ENCODE measurements around the gene AHCYL2. TPM values are rescaled to one million over a fixed set of nuclear protein-coding genes. Genes with fewer than 3 reads are reported as not detected.

Gene AHCYL2
- total RNA-seq, 1 experiment from 2014 or later, result 23.2 TPM

DNA sequence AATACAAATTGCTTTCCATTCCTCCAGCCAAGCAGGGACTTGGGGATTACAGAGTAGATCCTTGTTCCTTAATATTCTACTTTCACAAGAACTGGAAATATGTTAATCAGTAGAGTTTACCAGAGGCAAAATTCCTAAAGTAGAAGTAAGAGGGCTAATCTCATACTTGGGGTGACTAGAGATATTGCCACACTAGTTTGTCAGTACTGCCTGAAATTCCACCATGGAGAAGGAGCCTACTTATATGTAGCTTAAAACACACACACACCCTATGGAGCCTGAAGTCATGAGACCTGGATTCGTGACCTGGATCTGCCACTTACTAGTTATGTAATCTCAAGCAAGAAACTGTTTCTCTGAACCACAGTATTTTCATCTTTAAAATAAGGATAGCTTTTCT is 243.3 kb downstream of the AHCYL2 start:
- Histone ChIP-seq H3K27ac (ENCODE audit: insufficient read length, low read depth, low read length) (no peak overlapping the region), H2AK5ac (ENCODE audit: insufficient read length, low read length) (no peak overlapping the region), H2AFZ (ENCODE audit: low read length) (no peak overlapping the region), H3K4ac (ENCODE audit: low read depth, low read length) (no peak overlapping the region), H3T11ph (ENCODE audit: low read length) (no peak overlapping the region), H3K79me2 (ENCODE audit: insufficient read depth, low read length) (no peaks in the 10 kb centered on the region), H4K8ac (replicated peaks; ENCODE audit: insufficient read length, low read depth, low read length) (no peak overlapping the region), H2BK5ac (ENCODE audit: insufficient read length, low read length) (no peak overlapping the region), H3K14ac (ENCODE audit: insufficient read depth, low read length) (no peak overlapping the region), H3K4me2 (ENCODE audit: insufficient read depth, insufficient read length, low read length) (no peak overlapping the region), H3K79me1 (ENCODE audit: insufficient read depth, low read depth, low read length, poor library complexity, severe bottlenecking) (no peaks in the 10 kb centered on the region), H2BK120ac (ENCODE audit: low read depth, low read length, poor library complexity, severe bottlenecking) (no peak overlapping the region), H3K23ac (ENCODE audit: insufficient read length, low read depth, low read length) (no peak overlapping the region), H3K4me1 (ENCODE audit: insufficient read depth, low read length) (no peaks in the 10 kb centered on the region; the same call in 1 of the 2 replicates), H4K20me1 (ENCODE audit: control insufficient read depth, insufficient read depth, insufficient read length) (no peaks in the 10 kb centered on the region), H3K56ac (ENCODE audit: insufficient read length, low read depth, low read length) (no peak overlapping the region), H2BK20ac (ENCODE audit: low read depth, low read length, poor library complexity, severe bottlenecking) (no peak overlapping the region), H3K9me3 (ENCODE audit: control insufficient read depth, low read depth, low read length) (no peaks in the 10 kb centered on the region), H3K27me3 (ENCODE audit: insufficient read depth, low read length) (no peaks in the 10 kb centered on the region), H2BK15ac (ENCODE audit: low read depth, low read length) (no peak overlapping the region), H3K23me2 (ENCODE audit: insufficient read length, low read depth, low read length, poor library complexity, severe bottlenecking) (no peaks in the 10 kb centered on the region), H3K9ac (ENCODE audit: extremely low read depth, insufficient read length, low read length) (no peak overlapping the region), H3K18ac (ENCODE audit: insufficient read length, low read depth, low read length) (no peak overlapping the region), H4K91ac (ENCODE audit: insufficient read length, low read depth, low read length) (no peak overlapping the region), H4K5ac (ENCODE audit: insufficient read length, low read depth, low read length) (no peak overlapping the region), H2BK12ac (ENCODE audit: insufficient read length, low read depth, low read length) (no peak overlapping the region)
- WGBS (ENCODE audit: extremely low coverage, insufficient read length, low lambda C conversion rate), result no CpG with 5 or more reads among the region's 1 CpG
- Mint-ChIP-seq H3K4me3 (no peak overlapping the region), H3K27ac (no peak overlapping the region), H3K27me3 (ENCODE audit: low read depth) (no peaks in the 10 kb centered on the region), H3K4me1 (peaks cover 19 to 20% of the 10 kb centered on the region in 2 experiments), H3K36me3 (ENCODE audit: insufficient read depth in 1 of 3, low read depth in 3 of 3) (peaks cover 0 to 28% (median 1%) of the 10 kb centered on the region in 3 experiments; a peak in 6 of 7 replicates), H3K9me3 (no peaks in the 10 kb centered on the region)
- DNase-seq, result no peak
- TF ChIP-seq, protein P1, sequence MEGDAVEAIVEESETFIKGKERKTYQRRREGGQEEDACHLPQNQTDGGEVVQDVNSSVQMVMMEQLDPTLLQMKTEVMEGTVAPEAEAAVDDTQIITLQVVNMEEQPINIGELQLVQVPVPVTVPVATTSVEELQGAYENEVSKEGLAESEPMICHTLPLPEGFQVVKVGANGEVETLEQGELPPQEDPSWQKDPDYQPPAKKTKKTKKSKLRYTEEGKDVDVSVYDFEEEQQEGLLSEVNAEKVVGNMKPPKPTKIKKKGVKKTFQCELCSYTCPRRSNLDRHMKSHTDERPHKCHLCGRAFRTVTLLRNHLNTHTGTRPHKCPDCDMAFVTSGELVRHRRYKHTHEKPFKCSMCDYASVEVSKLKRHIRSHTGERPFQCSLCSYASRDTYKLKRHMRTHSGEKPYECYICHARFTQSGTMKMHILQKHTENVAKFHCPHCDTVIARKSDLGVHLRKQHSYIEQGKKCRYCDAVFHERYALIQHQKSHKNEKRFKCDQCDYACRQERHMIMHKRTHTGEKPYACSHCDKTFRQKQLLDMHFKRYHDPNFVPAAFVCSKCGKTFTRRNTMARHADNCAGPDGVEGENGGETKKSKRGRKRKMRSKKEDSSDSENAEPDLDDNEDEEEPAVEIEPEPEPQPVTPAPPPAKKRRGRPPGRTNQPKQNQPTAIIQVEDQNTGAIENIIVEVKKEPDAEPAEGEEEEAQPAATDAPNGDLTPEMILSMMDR (conservative IDR thresholded peaks at IDR 0.05), result no peak

All from H9 (cell line).